Left cardiac atrium (tissue), 4 donors: ENCODE data around the gene TICRR. TPM values are rescaled to one million over a fixed set of nuclear protein-coding genes. Genes with fewer than 3 reads are reported as not detected.
"Not testable (repeated sequence)": the region's sequence is repeated elsewhere in the genome, so short reads cannot be mapped to it uniquely, and the experiment has no call there.

ENCODE experiments used
- ATAC-seq, 2 donors: fragments of 200-7000 bp; cut with Tn5 transposase; one replicate each; pipeline ENCODE4 v1.9.1; 2020; ENCODE audit warnings: mild to moderate bottlenecking in 2 of 2, moderate library complexity in 2 of 2
- DNase-seq: peaks from one replicate; pipeline ENCODE4 v3.0.0-alpha.2; 2020
- intact Hi-C, 2 donors: fragments of 100-400 bp; cut with DNase I; formaldehyde crosslinking; loops; one replicate each; pipeline versions ENCODE4 v1.14.1 to v1.15.1; 2022 to 2023
- total RNA-seq, 2 donors: library from RNA; stranded (reverse); fragmentation: NEBNext Ultra II Directional; extraction: Animal tissue kit (Norgen Biotek cat#: 25700); gene quantifications; one replicate each; pipeline ENCODE4 v1.2.1, GENCODE V29; 2021
- donor health status: DM: no; HTN: yes; CAD: no.
- donor health status: DM: no; HTN: yes; CAD: no; lungs with severe emphysema.
- donor health status: DM: yes; HTN: yes; CAD: no.
- donor health status: Dilated cardiomyopathy.

The TICRR gene
- total RNA-seq, 2 donors from 2014 or later = 0.03 to 0.44 TPM

DNA sequence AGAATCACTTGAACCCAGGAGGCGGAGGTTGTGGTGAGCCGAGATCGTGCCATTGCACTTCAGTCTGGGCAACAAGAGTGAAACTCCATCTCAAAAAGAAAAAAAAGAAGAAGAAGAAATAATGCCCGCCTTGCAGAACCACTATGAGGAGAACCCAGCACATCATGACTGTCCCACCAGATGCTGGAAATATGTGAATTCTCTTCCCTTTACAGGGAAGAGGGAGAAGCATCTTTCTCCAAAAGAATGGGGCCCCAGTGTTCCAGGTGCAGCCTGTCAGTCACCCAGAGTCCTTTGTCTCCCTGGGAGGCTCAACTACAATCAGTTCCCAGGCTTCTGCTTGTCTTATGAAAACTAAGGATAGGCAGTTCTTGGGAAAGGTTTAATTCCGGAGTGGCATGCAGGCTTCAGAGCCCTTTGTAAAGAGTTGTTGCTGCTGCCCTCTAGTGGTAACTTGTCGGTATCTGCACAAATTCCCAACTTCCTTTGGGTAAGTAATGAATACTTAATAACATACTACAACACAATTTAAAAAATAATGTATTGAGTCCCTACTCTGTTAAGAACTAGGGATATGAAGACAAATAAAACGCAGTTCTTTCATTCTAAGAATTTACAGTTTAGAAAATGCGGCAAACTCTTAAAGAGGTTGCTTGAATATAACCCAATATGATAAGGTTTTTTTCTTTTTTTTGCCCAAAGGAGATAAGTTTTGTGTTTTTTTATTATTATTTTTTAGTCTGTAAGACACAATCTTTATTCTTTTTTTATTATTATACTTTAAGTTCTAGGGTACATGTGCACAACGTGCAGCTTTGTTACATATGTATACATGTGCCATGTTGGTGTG, 18.6 kb upstream of the TICRR start:
- intact Hi-C loops = loop anchor here in 1 of 2 donors (5.0 kb wide), 1 partner anchor 199 kb away; no protein-coding TSS in a partner anchor
- DNase-seq (peak; percentile 31), ATAC-seq (peak in 1 of 2 donors; percentile 53)

- intact Hi-C loops = loop anchor here in 1 of 2 donors (5.0 kb wide), 1 partner anchor 203 kb away; no protein-coding TSS in a partner anchor
- no peak for DNase-seq
- no peak for ATAC-seq
Observed at GRCh38 chr15:89559769-89560264, 15.5 kb upstream of the TICRR start.

GRCh38 chr15:89566181-89566580, 9.1 kb upstream of the TICRR start:
- intact Hi-C loops = no loop called here
- no peak for ATAC-seq
- no peak for DNase-seq

DNA sequence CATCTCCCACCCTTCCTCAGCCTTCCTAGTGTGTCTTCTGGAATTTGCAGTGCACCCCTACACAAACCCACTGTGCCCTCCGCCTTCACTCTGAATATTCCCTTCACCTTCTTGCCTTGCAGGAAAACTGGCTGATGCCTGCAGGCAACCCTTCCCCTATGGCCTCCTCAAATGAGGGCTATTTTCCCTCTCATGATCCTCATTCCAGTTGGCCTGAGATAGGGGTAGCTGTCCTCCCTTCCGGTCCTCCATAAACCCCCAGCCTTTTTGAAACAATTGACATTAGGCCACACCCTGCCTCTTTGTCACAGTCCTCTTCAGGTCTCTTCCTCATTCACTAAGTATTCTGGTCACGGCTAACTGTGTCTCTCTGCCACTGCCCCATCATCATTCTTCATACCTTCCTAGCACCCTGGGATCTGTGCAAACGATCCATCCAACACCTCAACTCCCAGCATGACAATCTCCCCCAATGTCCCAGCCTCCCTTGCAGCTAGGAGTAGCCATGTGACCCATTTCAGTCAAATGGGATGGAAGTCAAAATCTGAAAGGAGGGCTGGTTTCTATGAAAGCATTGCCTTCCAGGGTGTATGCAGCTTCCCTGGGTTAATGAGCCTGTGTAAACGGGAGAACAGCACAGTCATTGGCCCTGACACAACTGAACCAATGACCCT, 8.5 kb upstream of the TICRR start:
- intact Hi-C loops = no loop called here
- ATAC-seq (no peak), DNase-seq (no peak)

DNA sequence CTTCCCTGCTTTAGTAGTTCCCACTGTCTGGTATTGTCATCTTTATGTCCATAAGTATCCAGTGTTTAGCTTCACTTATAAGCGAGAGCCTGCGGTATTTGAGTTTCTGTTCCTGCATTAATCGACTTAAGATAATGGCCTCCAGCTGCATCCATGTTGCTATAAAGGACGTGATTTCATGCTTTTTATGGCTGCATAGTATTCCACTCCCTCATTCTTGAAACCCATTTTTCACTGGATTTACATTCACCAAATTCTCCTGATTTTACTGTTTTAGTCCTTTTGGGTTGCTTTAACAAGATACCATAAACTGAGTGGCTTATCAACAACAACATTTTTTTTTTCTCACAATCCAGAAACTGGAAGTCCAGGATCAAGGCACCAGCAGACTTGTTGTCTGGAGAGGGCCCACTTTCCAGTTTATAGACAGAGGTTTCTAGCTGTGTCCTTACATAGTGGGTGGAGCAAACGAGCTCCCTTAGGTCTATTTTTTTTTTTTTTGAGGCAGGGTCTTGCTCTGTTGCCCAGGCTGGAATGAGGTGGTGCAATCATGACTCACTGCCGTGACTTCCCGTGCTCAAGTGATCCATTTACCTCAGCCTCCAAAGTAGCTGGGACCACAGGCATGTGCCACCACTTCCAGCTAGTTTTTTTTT, 6.1 kb upstream of the TICRR start:
- no peak for DNase-seq
- no peak for ATAC-seq
- intact Hi-C loops = no loop called here

DNA sequence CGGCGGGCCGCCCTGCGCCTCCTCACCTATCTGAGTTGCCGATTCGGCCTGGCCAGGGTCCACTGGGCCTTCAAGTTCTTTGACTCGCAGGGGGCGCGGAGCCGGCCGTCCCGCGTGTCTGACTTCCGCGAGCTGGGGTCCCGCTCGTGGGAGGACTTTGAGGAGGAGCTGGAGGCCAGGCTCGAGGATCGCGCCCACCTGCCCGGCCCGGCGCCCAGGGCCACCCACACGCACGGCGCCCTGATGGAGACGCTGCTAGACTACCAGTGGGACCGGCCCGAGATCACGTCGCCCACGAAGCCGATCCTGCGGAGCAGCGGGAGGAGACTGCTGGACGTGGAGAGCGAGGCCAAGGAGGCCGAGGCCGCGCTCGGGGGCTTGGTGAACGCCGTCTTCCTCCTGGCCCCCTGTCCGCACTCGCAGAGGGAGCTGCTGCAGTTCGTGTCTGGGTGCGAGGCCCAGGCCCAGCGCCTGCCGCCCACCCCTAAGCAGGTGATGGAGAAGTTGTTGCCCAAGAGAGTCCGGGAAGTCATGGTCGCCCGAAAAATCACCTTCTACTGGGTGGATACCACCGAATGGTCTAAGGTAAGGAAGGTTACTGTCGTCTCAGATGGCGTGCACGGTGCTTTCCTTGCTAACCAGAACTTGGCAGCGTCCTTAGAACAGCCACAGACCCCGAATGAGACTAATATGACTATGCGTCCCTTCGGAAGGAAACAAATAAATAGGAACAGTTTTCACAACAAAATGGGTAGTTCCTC, 567 bp downstream of the TICRR start:
- DNase-seq = no peak
- peak in 1 of 2 donors; percentile 6 for ATAC-seq
- intact Hi-C loops = no loop called here

GRCh38 chr15:89576417-89576773, 1.1 kb downstream of the TICRR start:
- ATAC-seq = no peak
- no peak for DNase-seq
- intact Hi-C loops = no loop called here

DNA sequence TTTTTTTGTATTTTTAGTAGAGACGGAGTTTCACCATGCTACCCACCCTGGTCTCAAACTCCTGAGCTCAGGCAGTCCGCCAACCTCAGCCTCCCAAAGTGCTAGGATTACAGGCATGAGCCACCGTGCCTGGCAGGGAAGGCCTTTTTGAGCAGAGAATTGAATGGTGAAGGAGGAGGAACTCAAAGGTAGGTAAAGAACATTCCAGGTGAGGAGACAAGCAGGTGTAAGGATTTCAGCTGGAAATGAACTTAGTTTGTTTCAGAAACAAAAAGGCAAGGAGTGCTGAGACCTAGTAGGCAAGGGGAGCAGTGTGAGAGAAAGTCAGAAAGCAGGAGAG, 2.5 kb downstream of the TICRR start:
- ATAC-seq (no peak), DNase-seq (no peak)
- intact Hi-C loops = no loop called here

GRCh38 chr15:89578146-89578545, 2.9 kb downstream of the TICRR start:
- intact Hi-C loops = no loop called here

DNA sequence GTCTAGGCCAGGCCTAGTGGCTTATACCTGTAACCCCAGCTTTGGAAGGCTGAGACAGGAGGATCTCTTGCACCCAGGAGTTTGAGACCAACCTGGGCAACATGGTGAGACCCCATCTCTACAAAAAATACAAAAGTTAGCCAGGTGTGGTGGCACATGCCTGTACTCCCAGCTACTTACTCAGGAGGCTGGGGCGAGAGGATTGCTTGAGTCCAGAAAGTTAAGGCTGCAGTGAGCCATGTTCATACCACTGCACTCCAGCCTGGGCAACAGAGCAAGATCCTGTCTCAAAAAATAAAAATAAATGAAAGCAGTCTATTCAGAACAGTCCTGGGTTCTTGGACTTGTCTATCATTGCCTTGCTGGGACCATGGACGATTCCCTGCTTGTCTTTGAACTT, 5.5 kb downstream of the TICRR start:
- ATAC-seq, DNase-seq, intact Hi-C loops: not testable (repeated sequence)

More at GRCh38 chr15:89578146-89578545, 2.9 kb downstream of the TICRR start:
- ATAC-seq = no peak
- DNase-seq = no peak

DNA sequence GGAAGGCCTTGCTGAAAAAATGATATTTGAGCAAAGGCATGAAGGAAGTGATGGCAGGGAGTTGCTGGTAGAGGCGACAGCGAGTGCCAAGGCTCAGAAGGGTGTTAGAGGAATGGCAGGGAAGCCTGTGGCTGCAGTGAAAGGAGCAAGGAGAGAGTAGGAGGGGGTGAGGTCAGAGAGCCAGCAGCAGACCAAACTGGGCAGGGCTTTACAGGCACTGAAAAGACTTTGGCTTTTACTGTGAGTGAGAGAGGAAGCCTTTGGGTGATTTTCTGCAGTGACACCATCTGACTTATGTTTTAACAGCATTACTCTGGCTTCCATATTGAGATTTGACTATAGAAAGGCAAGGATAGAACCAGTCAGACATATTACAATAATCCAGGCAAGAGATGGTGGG, 11.4 kb downstream of the TICRR start:
- no peak for DNase-seq
- no peak for ATAC-seq
- intact Hi-C loops = no loop called here

DNA sequence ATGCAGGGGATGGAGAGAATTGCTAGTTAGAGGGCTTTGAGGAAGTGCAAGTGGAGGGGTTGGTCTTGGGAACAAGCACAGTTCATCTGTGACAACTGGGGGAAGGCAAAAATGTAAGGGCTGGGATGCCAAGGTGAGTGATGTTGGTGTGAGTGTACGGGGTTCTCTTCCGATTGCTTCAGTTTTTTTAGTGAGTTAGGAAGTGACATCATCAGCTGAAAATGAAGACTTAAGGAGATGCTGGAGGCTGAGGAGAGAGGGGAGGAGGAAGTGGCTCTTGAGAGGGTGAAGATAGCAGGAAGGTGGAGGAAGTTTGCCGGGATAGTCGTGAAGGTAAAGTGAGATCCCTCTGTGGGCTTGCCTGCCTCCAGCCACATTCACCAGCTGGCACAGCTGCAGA, 12.7 kb downstream of the TICRR start:
- intact Hi-C loops = no loop called here
- no peak for ATAC-seq
- no peak for DNase-seq

- intact Hi-C loops = no loop called here
- DNase-seq (no peak), ATAC-seq (no peak)
Observed at GRCh38 chr15:89591834-89592233, 16.6 kb downstream of the TICRR start.

DNA sequence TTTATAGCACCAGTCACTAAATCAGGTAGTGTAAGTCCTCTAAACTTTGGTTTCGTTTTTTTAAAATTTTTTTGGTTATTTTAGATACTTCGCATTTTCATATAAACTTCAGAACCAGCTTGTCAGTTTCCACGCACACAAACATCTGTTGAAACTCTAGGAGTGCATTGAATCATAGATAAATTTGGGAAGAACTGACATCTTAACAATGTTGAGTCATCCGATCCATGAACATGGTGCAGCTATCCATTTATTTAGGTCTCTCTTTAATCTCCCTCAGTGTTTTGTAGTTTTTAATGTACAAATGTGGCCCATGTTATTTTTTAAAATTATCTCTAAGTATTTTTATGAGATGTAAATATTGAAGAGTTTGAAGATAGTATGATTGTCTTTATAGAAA, 17.7 kb downstream of the TICRR start:
- DNase-seq = no peak
- no peak for ATAC-seq
- intact Hi-C loops = no loop called here

DNA sequence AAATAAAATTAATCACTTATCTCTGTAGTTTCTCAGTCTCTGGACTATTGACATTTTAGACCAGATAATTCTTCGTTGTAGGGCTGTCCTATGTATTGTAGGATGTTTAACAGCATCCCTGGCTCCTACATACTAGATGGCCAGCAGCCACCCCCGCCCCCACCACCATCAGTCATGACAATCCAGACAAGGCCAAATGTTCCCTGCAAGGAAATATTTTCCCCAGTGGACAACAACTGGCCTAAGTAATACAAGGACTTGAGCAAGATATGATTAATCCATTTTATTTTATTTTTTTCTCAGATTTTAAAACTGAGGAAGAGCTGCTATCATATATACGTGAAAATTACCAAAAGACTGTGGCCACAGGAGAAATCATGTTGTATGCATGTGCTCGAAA, 23.8 kb downstream of the TICRR start:
- DNase-seq = no peak
- no peak for ATAC-seq
- intact Hi-C loops = no loop called here

DNA sequence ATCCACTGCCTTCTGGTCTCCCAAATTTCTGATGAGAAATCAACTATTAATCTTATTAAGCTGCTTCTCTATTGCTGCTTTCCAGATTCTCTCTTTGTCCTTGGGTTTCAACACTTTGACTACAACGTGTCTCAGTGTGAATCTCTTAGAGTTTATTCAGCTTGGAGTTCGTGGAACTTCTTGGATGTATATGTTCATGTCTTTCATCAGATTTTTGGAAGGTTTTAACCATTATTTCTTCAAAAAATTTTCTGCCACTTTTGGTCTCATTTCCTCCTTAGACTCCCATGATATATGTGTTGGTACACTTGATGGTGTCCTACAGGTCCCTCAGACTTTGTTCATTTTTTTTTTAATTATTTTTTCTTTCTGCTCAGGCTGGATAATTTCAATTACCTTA, 36.0 kb downstream of the TICRR start:
- ATAC-seq (no peak), DNase-seq (no peak)
- intact Hi-C loops = no loop called here

DNA sequence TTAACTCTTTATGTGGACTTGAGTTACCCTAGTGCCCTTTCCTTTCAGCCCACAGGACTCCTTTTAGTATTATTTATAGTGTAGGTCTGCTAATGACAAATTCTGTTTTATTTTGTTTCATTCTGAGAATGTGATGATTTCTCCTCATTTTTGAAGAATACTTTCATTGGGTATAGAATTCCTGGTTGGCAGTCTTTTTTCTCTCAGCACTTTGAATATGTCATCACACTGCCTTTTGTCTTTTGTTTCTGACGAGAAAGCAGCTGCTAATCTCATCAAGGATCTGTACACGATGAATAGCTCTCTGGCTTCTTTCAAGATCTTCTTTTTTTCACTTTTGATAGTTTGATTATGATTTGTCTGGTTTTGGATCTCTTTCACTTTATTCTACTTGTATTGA, 37.8 kb downstream of the TICRR start:
- ATAC-seq = no peak
- no peak for DNase-seq
- intact Hi-C loops = no loop called here

- intact Hi-C loops = no loop called here
- ATAC-seq = no peak
- no peak for DNase-seq
Observed at GRCh38 chr15:89614164-89614563, 38.9 kb downstream of the TICRR start.

GRCh38 chr15:89615135-89615534, 39.9 kb downstream of the TICRR start:
- intact Hi-C loops = no loop called here
- no peak for DNase-seq
- no peak for ATAC-seq
